Neural cell (in vitro differentiated cells): ENCODE results near the gene PMEPA1. TPM values are rescaled to one million over a fixed set of nuclear protein-coding genes. Genes with fewer than 3 reads are reported as not detected.

Experiments
- H2AFZ ChIP-seq: fragments of 200-600, 300-800 bp; sonication (generic), shearing (Covaris generic); 2 replicates; pipeline ENCODE4 v1.6.0; 2014; ENCODE audit warnings: low read depth, mild to moderate bottlenecking, antibody characterized with exemption, low read length, moderate library complexity
- H3F3A ChIP-seq: fragments of 200-600 bp; shearing (Covaris generic); 2 replicates; pipeline ENCODE4 v1.6.1; 2016; ENCODE audit warnings: mild to moderate bottlenecking, moderate library complexity, mixed read lengths, antibody characterized with exemption, low read length; ENCODE audit not compliant: insufficient read depth, poor library complexity, severe bottlenecking
- H3K27ac ChIP-seq: fragments of 200-600, 300-800 bp; sonication (generic), shearing (Covaris generic); 2 replicates; pipeline ENCODE4 v1.5.1; 2014; ENCODE audit warnings: mild to moderate bottlenecking, low read length, moderate library complexity
- H3K27me3 ChIP-seq: fragments of 300-800, 200-600 bp; sonication (generic), shearing (Covaris generic); 2 replicates; pipeline ENCODE4 v1.6.0; 2014; ENCODE audit warnings: mild to moderate bottlenecking, low read depth, low read length, moderate library complexity; ENCODE audit not compliant: insufficient read depth
- H3K36me3 ChIP-seq: fragments of 300-800, 200-600 bp; sonication (generic), shearing (Covaris generic); 2 replicates; pipeline ENCODE4 v1.5.1; 2014; ENCODE audit warnings: mild to moderate bottlenecking, antibody characterized with exemption, low read length, moderate library complexity; ENCODE audit not compliant: insufficient read depth
- H3K4me2 ChIP-seq: fragments of 300-800, 200-600 bp; sonication (generic), shearing (Covaris generic); 2 replicates; pipeline ENCODE4 v1.6.0; 2014; ENCODE audit warnings: mild to moderate bottlenecking, low read length
- H3K4me3 ChIP-seq: fragments of 300-800, 200-600 bp; sonication (generic), shearing (Covaris generic); 2 replicates; pipeline ENCODE4 v1.5.1; 2014; ENCODE audit warnings: mild to moderate bottlenecking, low read length, moderate library complexity
- H3K79me2 ChIP-seq: fragments of 200-600 bp; shearing (Covaris generic); replicated peaks from 2 replicates; pipeline ENCODE4 v1.6.0; 2014; ENCODE audit warnings: mild to moderate bottlenecking, low read length, moderate library complexity; ENCODE audit not compliant: insufficient read depth
- H3K9ac ChIP-seq: fragments of 300-800, 200-600 bp; sonication (generic), shearing (Covaris generic); 2 replicates; pipeline ENCODE4 v1.6.1; 2016; ENCODE audit warnings: mild to moderate bottlenecking, low read length, mixed read lengths
- H3K9me2 ChIP-seq: fragments of 200-600 bp; shearing (Covaris generic); 2 replicates; pipeline ENCODE4 v1.6.1; 2016; ENCODE audit warnings: mild to moderate bottlenecking, low read length, mixed read lengths; ENCODE audit not compliant: insufficient read depth
- H3K9me3 ChIP-seq: fragments of 200-600, 300-800 bp; sonication (generic), shearing (Covaris generic); 2 replicates; pipeline ENCODE4 v1.6.1; 2016; ENCODE audit warnings: mild to moderate bottlenecking, mixed run types, low read length, moderate library complexity, mixed read lengths
- H4K20me1 ChIP-seq: fragments of 200-600 bp; shearing (Covaris generic); 2 replicates; pipeline ENCODE4 v1.6.1; 2016; ENCODE audit warnings: mild to moderate bottlenecking, mixed run types; ENCODE audit not compliant: insufficient read depth
- CTCF ChIP-seq: fragments of 450-650 bp; IDR thresholded peaks from 2 replicates; pipeline ENCODE4 v1.5.1; 2014; ENCODE audit warnings: antibody characterized with exemption, mild to moderate bottlenecking, moderate library complexity; ENCODE audit not compliant: poor library complexity, severe bottlenecking
- EP300 ChIP-seq: fragments of 450-650 bp; conservative IDR thresholded peaks from 2 replicates; pipeline ENCODE4 v1.6.1; 2014; ENCODE audit warnings: antibody characterized with exemption, mild to moderate bottlenecking, moderate library complexity; ENCODE audit not compliant: poor library complexity, severe bottlenecking
- EZH2 ChIP-seq: fragments of 200-600, 300-800 bp; shearing (Covaris generic), sonication (generic); IDR thresholded peaks from 2 replicates; pipeline ENCODE4 v1.6.1; 2014; ENCODE audit warnings: antibody characterized with exemption, low read length, borderline replicate concordance, mild to moderate bottlenecking; ENCODE audit not compliant: insufficient read depth, poor library complexity, severe bottlenecking
- MXI1 ChIP-seq: fragments of 450-650 bp; conservative IDR thresholded peaks from 2 replicates; pipeline ENCODE4 v1.6.1; 2014; ENCODE audit warnings: antibody characterized with exemption, mild to moderate bottlenecking; ENCODE audit not compliant: poor library complexity, severe bottlenecking
- POLR2AphosphoS5 ChIP-seq: IDR thresholded peaks from 2 replicates; pipeline ENCODE4 v1.6.1; 2012
- RAD21 ChIP-seq: fragments of 450-650 bp; conservative IDR thresholded peaks from 2 replicates; pipeline ENCODE4 v1.6.1; 2014; ENCODE audit warnings: antibody characterized with exemption, mild to moderate bottlenecking, moderate library complexity
- REST ChIP-seq: IDR thresholded peaks from 2 replicates; pipeline ENCODE4 v1.6.1; 2012; ENCODE audit warnings: borderline replicate concordance
- SMC3 ChIP-seq: fragments of 450-650 bp; conservative IDR thresholded peaks from 2 replicates; pipeline ENCODE4 v1.6.1; 2014; ENCODE audit warnings: antibody characterized with exemption, mild to moderate bottlenecking, moderate library complexity; ENCODE audit not compliant: poor library complexity
- TAF1 ChIP-seq: IDR thresholded peaks from 2 replicates; pipeline ENCODE4 v1.6.1; 2012; ENCODE audit warnings: low read depth
- polyA plus RNA-seq: library from polyadenylated mRNA; depleted of rRNA; stranded (reverse); fragments of >200 nt; gene quantifications from 2 replicates; pipeline ENCODE4 v1.2.3, GENCODE V29; 2014

PMEPA1 gene
- polyA plus RNA-seq, 1 donor from 2014 or later, result 5.0 TPM

DNA sequence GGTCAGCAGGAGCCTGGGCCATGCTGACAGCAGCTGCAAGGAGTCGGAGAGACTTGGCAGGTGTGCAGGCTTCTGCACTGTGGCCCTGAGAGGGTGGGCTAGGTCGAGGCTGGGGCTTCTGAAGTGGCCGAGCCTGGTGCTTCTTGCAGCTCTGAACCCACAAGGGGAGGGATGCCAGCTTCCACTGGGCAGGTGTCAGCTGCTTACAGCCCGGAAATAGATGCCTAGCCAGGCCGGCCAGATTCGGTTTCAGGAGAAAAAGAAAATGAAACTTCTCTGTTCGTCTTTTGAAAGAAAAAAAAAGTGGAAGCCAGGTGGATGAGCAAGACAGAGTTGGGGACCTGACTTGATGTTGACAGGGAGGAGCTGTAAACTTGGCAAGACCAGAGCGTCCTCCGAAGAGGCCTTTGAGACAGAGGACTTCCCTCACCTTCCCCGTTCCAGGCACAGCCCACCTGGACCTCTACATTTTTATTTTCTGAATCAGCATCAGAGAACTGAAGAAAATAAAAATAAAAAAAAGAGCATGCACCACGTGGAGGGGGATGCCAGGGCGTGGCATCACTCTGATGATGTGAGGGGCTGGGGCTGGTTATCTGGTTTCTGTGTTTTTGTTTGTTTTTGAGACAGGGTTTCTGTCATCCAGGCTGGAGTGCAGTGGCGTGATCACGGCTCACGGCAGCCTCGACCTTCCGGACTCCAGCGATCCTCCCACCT is 89.4 kb downstream of the PMEPA1 start, which contains the start of gene ZBP1:
ZBP1 (minus strand) TSS at position 153 of the 717 bp plus-strand sequence; CDS start at position 22, 131 bp downstream.
- Histone ChIP-seq H3K79me2 (no peaks in the 10 kb centered on the region), H3K9ac (no peak within 1 kb of the TSS), H3K4me2 (no peak within 1 kb of the TSS), H2AFZ (no peak within 1 kb of the TSS), H3F3A (no peaks in the 10 kb centered on the region), H3K27me3 (no peaks in the 10 kb centered on the region), H3K9me3 (no peaks in the 10 kb centered on the region), H3K4me3 (no peak within 1 kb of the TSS), H4K20me1 (no peaks in the 10 kb centered on the region), H3K9me2 (no peaks in the 10 kb centered on the region), H3K36me3 (no peaks in the 10 kb centered on the region), H3K27ac (no peak within 1 kb of the TSS)
- TF ChIP-seq SMC3 (no peak), CTCF (no peak), TAF1 (no peak), REST (no peak), EZH2 (no peak), RAD21 (no peak), MXI1 (no peak), POLR2AphosphoS5 (no peak), EP300 (no peak)

DNA sequence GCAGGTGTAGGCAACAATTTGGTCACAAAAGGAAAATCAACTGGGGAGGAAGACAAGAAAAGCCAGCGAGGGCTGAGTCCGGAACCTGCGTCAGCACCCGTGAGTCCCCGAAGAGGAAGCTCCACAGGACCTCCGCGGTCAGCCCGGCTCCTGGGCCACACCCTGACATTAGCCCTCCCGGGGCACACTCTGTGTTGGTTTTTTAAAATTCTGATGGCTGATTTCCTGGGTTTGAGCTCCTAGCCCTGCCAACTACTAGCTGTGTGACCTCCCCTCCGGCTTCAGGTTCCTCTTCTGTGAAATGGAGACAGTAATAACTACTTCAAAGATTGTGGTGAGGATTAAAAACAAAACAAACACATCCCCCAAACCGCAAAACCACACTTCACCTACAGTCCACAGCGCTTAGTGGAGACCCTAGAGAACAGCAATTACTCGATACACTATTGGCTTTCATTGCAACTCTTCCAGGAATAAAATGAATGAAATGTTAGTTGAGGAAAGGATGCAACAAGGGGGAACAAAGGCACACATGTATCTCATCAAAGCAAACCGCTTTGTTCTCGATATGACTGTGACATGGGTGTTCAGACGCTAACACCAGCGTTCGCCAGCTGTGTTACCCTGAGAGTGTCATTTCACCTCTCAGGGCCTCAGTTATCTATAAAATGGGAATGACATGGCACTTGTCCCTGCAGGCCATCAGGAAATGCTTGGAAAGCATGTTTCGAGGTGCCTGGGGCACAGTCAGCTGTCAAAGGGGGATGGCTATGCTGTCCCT is 90.6 kb downstream of the PMEPA1 start:
- Histone ChIP-seq H4K20me1 (no peaks in the 10 kb centered on the region), H2AFZ (no peak overlapping the region), H3K36me3 (no peaks in the 10 kb centered on the region), H3K4me3 (no peak overlapping the region), H3K27me3 (no peaks in the 10 kb centered on the region), H3K4me2 (no peak overlapping the region), H3K79me2 (no peaks in the 10 kb centered on the region), H3K9ac (no peak overlapping the region), H3K9me3 (no peaks in the 10 kb centered on the region), H3K27ac (no peak overlapping the region), H3F3A (no peaks in the 10 kb centered on the region), H3K9me2 (no peaks in the 10 kb centered on the region)
- TF ChIP-seq REST (no peak), EP300 (no peak), SMC3 (no peak), CTCF (no peak), TAF1 (no peak), POLR2AphosphoS5 (no peak), EZH2 (no peak), RAD21 (no peak), MXI1 (no peak)
